ENCODE data around the gene IDH3G.

The IDH3G gene

GRCh38 chrX:153794018-153794896 lies at the start of gene IDH3G, which contains the start of gene SSR4:
Gene IDH3G, minus strand, starts transcription at chrX:153794375. Its CDS starts 49 bp downstream, at chrX:153794326.
Gene SSR4, plus strand, starts transcription at chrX:153794668. Its CDS starts 20 bp downstream, at chrX:153794688.
- TF ChIP-seq CTCF (IDR thresholded peaks at IDR 0.05; ENCODE audit: low read depth, low read length): no peak
- H3K4me3 ChIP-seq (ENCODE audit: low read depth, low read length): peak within 1 kb of the TSS; percentile 72

GRCh38 chrX:153836921-153837320 lies 42.7 kb upstream of the IDH3G start:
- TF ChIP-seq CTCF (IDR thresholded peaks at IDR 0.05; ENCODE audit: low read depth, low read length): no peak
- no peak overlapping the region for H3K4me3 ChIP-seq (ENCODE audit: low read depth, low read length)

- TF ChIP-seq CTCF (IDR thresholded peaks at IDR 0.05; ENCODE audit: low read depth, low read length): no peak
Observed at GRCh38 chrX:153832728-153833127, 38.6 kb upstream of the IDH3G start.

GRCh38 chrX:153831429-153832150 lies 37.4 kb upstream of the IDH3G start:
- TF ChIP-seq CTCF (IDR thresholded peaks at IDR 0.05; ENCODE audit: low read depth, low read length): no peak
- H3K4me3 ChIP-seq (ENCODE audit: low read depth, low read length): no peak overlapping the region

More at GRCh38 chrX:153832728-153833127, 38.6 kb upstream of the IDH3G start:
- H3K4me3 ChIP-seq (ENCODE audit: low read depth, low read length): no peak overlapping the region

GRCh38 chrX:153830640-153831428 lies 36.7 kb upstream of the IDH3G start:
- H3K4me3 ChIP-seq (ENCODE audit: low read depth, low read length): no peak overlapping the region
- TF ChIP-seq CTCF (IDR thresholded peaks at IDR 0.05; ENCODE audit: low read depth, low read length): no peak

- H3K4me3 ChIP-seq (ENCODE audit: low read depth, low read length): no peak within 1 kb of the TSS
- TF ChIP-seq CTCF (IDR thresholded peaks at IDR 0.05; ENCODE audit: low read depth, low read length): no peak
Observed at GRCh38 chrX:153829799-153830639, 35.8 kb upstream of the IDH3G start, which contains the start of gene PDZD4. Gene PDZD4, minus strand, starts transcription at chrX:153830544. Its CDS starts 246 bp downstream, at chrX:153830298.

All from WI38 (cell line).